Ovary (tissue), 3 donors: ENCODE results near the gene TPCN2.

Experiments
- CTCF ChIP-seq, 3 donors: fragments of 450-650 bp in 2 of 3; fragments of 200-600 bp in 1 of 3; IDR thresholded peaks; one replicate each; pipeline versions ENCODE4 v1.5.1 to v1.8.0; 2016 to 2022; ENCODE audit warnings: antibody characterized with exemption in 3 of 3, mild to moderate bottlenecking in 1 of 3
- EP300 ChIP-seq: sonication (generic); formaldehyde crosslinking; IDR thresholded peaks from one replicate; pipeline ENCODE4 v1.6.1; 2017; ENCODE audit warnings: antibody characterized with exemption
- donor health status: DM: no; HTN: no; CAD: no.

GRCh38 chr11:69086152-69087132, 37.7 kb downstream of the TPCN2 start:
- TF ChIP-seq CTCF (IDR thresholded peaks at IDR 0.05) (no peak), EP300 (no peak)
